GM12878 (cell line): ENCODE data around the gene TRUB2. TPM values are rescaled to one million over a fixed set of nuclear protein-coding genes. Genes with fewer than 3 reads are reported as not detected.

Experiments used
- ATAC-seq: fragments of 200-7000 bp; cut with Tn5 transposase; 3 replicates; pipeline ENCODE4 v1.9.1; 2020; ENCODE audit warnings: mild to moderate bottlenecking, moderate library complexity
- BruUV-seq: library from RNA; stranded (reverse); fragments of 400-500 nt; replicated peaks from 2 replicates; lab custom pipeline; 2021; lab: Mats Ljungman, UMichigan
- CTCF ChIA-PET: fragments of 300-600 bp; sonication (Branson Sonifier 250); formaldehyde crosslinking; extraction: SDS; loops from one replicate; lab custom pipeline; 2021; ENCODE audit warnings: inconsistent platforms; lab: Yijun Ruan, JAX
- POLR2A ChIA-PET: fragments of 350-600 bp; formaldehyde crosslinking; extraction: SDS; loops from one replicate; lab custom pipeline; 2021; ENCODE audit warnings: inconsistent platforms; lab: Charles Lee
- RAD21 ChIA-PET: fragments of 300-600 bp; sonication (Branson Sonifier 250); formaldehyde crosslinking; loops from one replicate; lab custom pipeline; 2023; ENCODE audit warnings: antibody characterized with exemption; ENCODE audit not compliant: unreplicated experiment; lab: Charles Lee
- SMC1A ChIA-PET: fragments of 300-600 bp; sonication (Branson Sonifier 250); formaldehyde crosslinking; loops from one replicate; lab custom pipeline; 2023; ENCODE audit not compliant: unreplicated experiment, uncharacterized antibody; lab: Charles Lee
- DNase-seq: peaks from one replicate; pipeline ENCODE4 v3.0.0-alpha.2; 2011; ENCODE audit warnings: low read depth, low spot score
- FAIRE-seq: peaks from 3 replicates; lab custom pipeline; 2011; peaks lifted over from hg19 to GRCh38; lab: Jason Lieb, UNC
- H2AFZ ChIP-seq: 2 replicates; pipeline ENCODE4 v1.6.0; 2011; ENCODE audit warnings: low read depth, low read length, control low read depth; ENCODE audit not compliant: control insufficient read depth
- H3K27ac ChIP-seq: 2 replicates; pipeline ENCODE4 v1.5.1; 2011; ENCODE audit warnings: control low read depth; ENCODE audit not compliant: control insufficient read depth, insufficient read depth
- H3K27me3 ChIP-seq, 2 experiments: replicated peaks in 1 of 2; 2 replicates each; pipeline versions ENCODE4 v1.6.0 to v1.6.1; 2011; ENCODE audit warnings: low read length in 1 of 2; ENCODE audit not compliant: control insufficient read depth in 2 of 2, insufficient read depth in 2 of 2
- H3K36me3 ChIP-seq, 2 experiments: 2 replicates each; pipeline ENCODE4 v1.5.1; 2011; ENCODE audit warnings: low read length in 1 of 2; ENCODE audit not compliant: control insufficient read depth in 2 of 2, insufficient read depth in 2 of 2
- H3K4me1 ChIP-seq: 2 replicates; pipeline ENCODE4 v1.6.1; 2011; ENCODE audit warnings: mild to moderate bottlenecking, low read length, moderate library complexity, mixed read lengths; ENCODE audit not compliant: control insufficient read depth, insufficient read depth
- H3K4me2 ChIP-seq: 2 replicates; pipeline ENCODE4 v1.6.0; 2011; ENCODE audit warnings: control low read depth; ENCODE audit not compliant: control insufficient read depth, insufficient read depth
- H3K4me3 ChIP-seq: fragments of 200-600 bp; sonication (generic); 2 replicates; pipeline ENCODE4 v1.5.1; 2016
- H3K79me2 ChIP-seq: 2 replicates; pipeline ENCODE4 v1.6.0; 2011; ENCODE audit warnings: low read length; ENCODE audit not compliant: control insufficient read depth, insufficient read depth
- H3K9ac ChIP-seq: 2 replicates; pipeline ENCODE4 v1.8.0; 2011; ENCODE audit warnings: low read length, control low read depth, mixed read lengths; ENCODE audit not compliant: control insufficient read depth, insufficient read depth
- H3K9me3 ChIP-seq: replicated peaks from 3 replicates; pipeline ENCODE4 v1.5.1; 2011; ENCODE audit warnings: mild to moderate bottlenecking, low read length; ENCODE audit not compliant: control insufficient read depth, insufficient read depth
- H4K20me1 ChIP-seq: 2 replicates; pipeline ENCODE4 v1.6.0; 2011; ENCODE audit not compliant: control insufficient read depth, insufficient read depth
- EP300 ChIP-seq, 2 experiments: fragments of 150-350 bp in 1 of 2; IDR thresholded peaks; 2 replicates each; pipeline ENCODE4 v1.6.1; 2011 to 2012; ENCODE audit warnings: low read depth in 2 of 2, low read length in 2 of 2, borderline replicate concordance in 1 of 2, improper control_type of control experiment in 1 of 2, inconsistent platforms in 1 of 2; ENCODE audit not compliant: control insufficient read depth in 1 of 2
- JUND ChIP-seq: IDR thresholded peaks from 2 replicates; pipeline ENCODE4 v1.6.1; 2012; ENCODE audit warnings: low read depth, mild to moderate bottlenecking, low read length, improper control_type of control experiment, moderate library complexity
- MTA3 ChIP-seq: IDR thresholded peaks from 2 replicates; pipeline ENCODE4 v1.6.1; 2012; ENCODE audit warnings: low read length, inconsistent platforms, borderline replicate concordance
- SUPT20H ChIP-seq: IDR thresholded peaks from 2 replicates; pipeline ENCODE4 v1.6.1; 2011; ENCODE audit warnings: low read depth, mild to moderate bottlenecking, low read length, moderate library complexity, borderline replicate concordance; ENCODE audit not compliant: control insufficient read depth
- TCF12 ChIP-seq: IDR thresholded peaks from 2 replicates; pipeline ENCODE4 v1.6.1; 2011; ENCODE audit warnings: low read depth, mild to moderate bottlenecking, low read length
- ZNF592 ChIP-seq: fragments of 450-650 bp; IDR thresholded peaks from 2 replicates; pipeline ENCODE4 v1.6.1; 2017; ENCODE audit warnings: mild to moderate bottlenecking, moderate library complexity
- whole genome bisulfite sequencing: methylation state at CpG from one replicate; pipeline ENCODE4 v1.1.6; 2016; ENCODE audit warnings: low lambda C conversion rate; ENCODE audit not compliant: insufficient replicate concordance, insufficient coverage; ENCODE audit errors: missing lambda C conversion rate; 5-methylcytosine and 5-hydroxymethylcytosine counted together
- in situ Hi-C: fragments of 300-500 bp; cut with MboI; formaldehyde crosslinking; loops from 9 replicates; pipeline ENCODE4 v1.14.3; 2018; ENCODE audit warnings: mixed read lengths
- intact Hi-C: fragments of 100-400 bp; cut with micrococcal nuclease; formaldehyde crosslinking; loops from one replicate; pipeline ENCODE4 v1.14.2; 2022; ENCODE audit not compliant: unreplicated experiment
- polyA plus RNA-seq, 11 experiments: library from polyadenylated mRNA; depleted of rRNA in 4 of 11; unstranded in 6 of 11; stranded (reverse) in 5 of 11; fragments of >200 nt; fragmentation: Nextera tagmentation in 4 of 11; fragmentation: Illumina TruSeq in 1 of 11; extraction: Ambion mirVana in 4 of 11; extraction: Trizol in 1 of 11; gene quantifications; 1 replicate in 1 of 11; 2 replicates in 10 of 11; pipeline versions ENCODE4 v1.2.1 to v1.2.3, GENCODE V29; 2011 to 2016; ENCODE audit warnings: inconsistent platforms in 2 of 11, missing spikeins in 2 of 11, low read depth in 1 of 11
- total RNA-seq, 4 experiments: library from RNA; depleted of rRNA in 3 of 4; stranded (reverse); fragments of >200 nt in 3 of 4; fragmentation: Illumina TruSeq in 1 of 4; extraction: Trizol in 1 of 4; gene quantifications; 2 replicates each; pipeline versions ENCODE4 v1.2.1 to v1.2.3, GENCODE V29; 2013 to 2021
- TF ChIP-seq, protein P1 (sequence below): IDR thresholded peaks from 2 replicates; pipeline ENCODE4 v1.6.1; 2012; ENCODE audit warnings: low read depth, low read length, improper control_type of control experiment
- TF ChIP-seq, protein P2 (sequence below): IDR thresholded peaks from 2 replicates; pipeline ENCODE4 v1.6.1; 2012; ENCODE audit warnings: low read depth, low read length, improper control_type of control experiment

Gene TRUB2
- total and polyA plus RNA-seq, 10 of the 15 experiments (the other 5 are each of a cell fraction or from before 2014, with no cell fraction given), result 2.8 to 70.5 (median 37.2) TPM

GRCh38 chr9:128333451-128333869 lies 11.2 kb upstream of the TRUB2 start:
- ChIA-PET SMC1A (interaction anchor here (0.7 kb wide), 1 partner anchor 294 kb away, joined by 3 read pairs; no protein-coding TSS in a partner anchor), CTCF (interaction anchor here (0.5 to 0.6 kb wide), 2 partner anchors 63 to 338 kb away, joined by 3 to 5 read pairs; no protein-coding TSS in a partner anchor)

More at GRCh38 chr9:128333451-128333869, 11.2 kb upstream of the TRUB2 start:
- no peak for DNase-seq
- Histone ChIP-seq H3K27me3 (no peaks in the 10 kb centered on the region), H3K4me2 (no peak overlapping the region), H3K27ac (no peak overlapping the region), H3K36me3 (no peaks in the 10 kb centered on the region; a peak in 1 of 4 replicates), H3K9ac (no peak overlapping the region), H3K4me1 (no peaks in the 10 kb centered on the region), H2AFZ (no peak overlapping the region), H3K79me2 (no peaks in the 10 kb centered on the region), H3K4me3 (no peak overlapping the region), H3K9me3 (no peaks in the 10 kb centered on the region), H4K20me1 (no peaks in the 10 kb centered on the region)
- in situ Hi-C loops (no loop called here), intact Hi-C loops (no loop called here)
- WGBS, result 90% methylated on average over 11 of the region's 11 CpGs
- no peak for ATAC-seq
- ChIA-PET RAD21 (no interaction called here), POLR2A (no interaction called here)
- no TSS peak for BruUV-seq
- TF ChIP-seq MTA3 (no peak), EP300 (IDR thresholded peaks at IDR 0.05; ENCODE audit: borderline replicate concordance in 1 of 2, control insufficient read depth in 1 of 2, low read depth in 2 of 2, low read length in 2 of 2) (no peak), ZNF592 (no peak), JUND (no peak), SUPT20H (no peak), TCF12 (no peak)
- TF ChIP-seq, protein P1, sequence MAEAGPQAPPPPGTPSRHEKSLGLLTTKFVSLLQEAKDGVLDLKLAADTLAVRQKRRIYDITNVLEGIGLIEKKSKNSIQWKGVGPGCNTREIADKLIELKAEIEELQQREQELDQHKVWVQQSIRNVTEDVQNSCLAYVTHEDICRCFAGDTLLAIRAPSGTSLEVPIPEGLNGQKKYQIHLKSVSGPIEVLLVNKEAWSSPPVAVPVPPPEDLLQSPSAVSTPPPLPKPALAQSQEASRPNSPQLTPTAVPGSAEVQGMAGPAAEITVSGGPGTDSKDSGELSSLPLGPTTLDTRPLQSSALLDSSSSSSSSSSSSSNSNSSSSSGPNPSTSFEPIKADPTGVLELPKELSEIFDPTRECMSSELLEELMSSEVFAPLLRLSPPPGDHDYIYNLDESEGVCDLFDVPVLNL, result no peak
- TF ChIP-seq, protein P2, sequence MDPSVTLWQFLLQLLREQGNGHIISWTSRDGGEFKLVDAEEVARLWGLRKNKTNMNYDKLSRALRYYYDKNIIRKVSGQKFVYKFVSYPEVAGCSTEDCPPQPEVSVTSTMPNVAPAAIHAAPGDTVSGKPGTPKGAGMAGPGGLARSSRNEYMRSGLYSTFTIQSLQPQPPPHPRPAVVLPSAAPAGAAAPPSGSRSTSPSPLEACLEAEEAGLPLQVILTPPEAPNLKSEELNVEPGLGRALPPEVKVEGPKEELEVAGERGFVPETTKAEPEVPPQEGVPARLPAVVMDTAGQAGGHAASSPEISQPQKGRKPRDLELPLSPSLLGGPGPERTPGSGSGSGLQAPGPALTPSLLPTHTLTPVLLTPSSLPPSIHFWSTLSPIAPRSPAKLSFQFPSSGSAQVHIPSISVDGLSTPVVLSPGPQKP, result no peak
- no peak for FAIRE-seq
